ENCODE results near the gene GHRHR.

GHRHR gene

DNA sequence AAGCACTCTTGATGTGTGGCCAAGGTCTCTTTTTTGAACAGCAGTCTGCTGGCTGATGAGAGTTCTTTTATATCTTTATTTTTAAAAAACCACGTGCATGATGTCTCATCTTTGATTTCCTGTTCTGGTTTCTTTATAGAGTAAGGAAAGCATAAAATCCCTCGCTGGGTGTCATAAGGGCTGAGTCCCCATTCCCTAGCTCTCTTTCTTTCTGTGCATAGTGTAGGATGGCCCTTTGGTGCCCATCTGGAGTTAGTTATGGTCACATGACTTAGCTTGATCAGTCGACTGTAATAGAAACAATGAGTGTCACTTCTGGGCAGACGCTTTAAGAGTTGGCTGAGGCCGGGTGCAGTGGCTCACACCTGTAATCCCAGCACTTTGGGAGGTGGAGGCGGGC, 38.5 kb downstream of the GHRHR start:
- no peak for DNase-seq

DNA sequence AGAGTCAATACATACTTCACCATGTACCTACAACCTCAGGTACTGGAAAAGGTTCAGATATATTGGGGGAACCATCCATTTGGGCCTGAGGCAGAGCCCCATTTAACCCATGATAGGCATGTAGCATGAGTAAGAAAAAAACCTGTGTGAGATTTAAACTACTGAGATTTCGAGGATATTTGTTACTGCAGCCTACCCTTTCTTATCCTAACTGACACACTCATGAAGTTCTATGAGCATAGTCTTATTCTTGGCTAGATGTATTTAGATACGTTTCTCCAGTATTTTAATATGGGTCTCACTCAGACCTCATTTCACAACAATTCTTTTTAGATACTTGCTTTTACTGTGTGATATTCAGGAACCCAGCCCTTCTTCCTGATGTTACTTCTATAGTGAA, 39.3 kb downstream of the GHRHR start:
- no peak for DNase-seq

DNA sequence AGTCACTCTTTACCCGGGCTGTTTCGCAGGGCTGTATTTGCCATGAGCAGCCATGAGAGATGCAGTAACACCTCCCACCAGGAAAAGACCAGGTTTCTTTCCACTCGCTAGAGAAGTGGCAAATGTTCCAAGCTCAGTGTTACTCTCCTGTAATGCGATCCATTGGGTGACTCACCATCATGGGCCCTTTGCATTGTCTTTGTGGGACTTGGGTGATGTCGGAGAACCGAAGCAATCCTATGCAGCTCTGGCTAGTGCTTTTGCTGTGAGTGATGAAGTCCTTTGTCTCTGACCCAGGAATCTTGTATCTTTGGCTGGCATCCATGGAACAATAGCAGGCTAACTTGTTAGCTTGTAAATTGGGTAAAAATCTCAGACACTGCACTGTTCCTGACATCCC, 40.0 kb downstream of the GHRHR start:
- no peak for DNase-seq

DNA sequence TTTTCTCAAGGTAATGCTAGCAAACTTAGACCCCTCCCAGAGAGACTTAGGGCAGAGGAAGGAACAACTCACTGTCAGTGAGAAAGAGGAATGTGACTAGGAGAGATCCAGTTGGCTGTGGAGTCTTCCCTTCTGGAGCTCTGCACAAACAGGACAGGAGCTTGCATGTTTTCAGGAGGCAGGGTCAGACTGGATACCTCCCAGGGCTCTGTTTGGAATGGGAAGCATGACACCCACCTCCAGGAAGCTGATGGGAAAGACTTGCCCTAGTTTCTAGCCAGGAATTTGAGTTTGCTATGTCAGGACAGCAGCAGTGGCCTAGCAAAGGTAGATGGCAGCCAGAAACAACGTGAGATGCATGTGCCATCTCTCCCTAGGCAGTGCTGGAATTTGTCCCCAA, 40.6 kb downstream of the GHRHR start:
- no peak for DNase-seq

DNA sequence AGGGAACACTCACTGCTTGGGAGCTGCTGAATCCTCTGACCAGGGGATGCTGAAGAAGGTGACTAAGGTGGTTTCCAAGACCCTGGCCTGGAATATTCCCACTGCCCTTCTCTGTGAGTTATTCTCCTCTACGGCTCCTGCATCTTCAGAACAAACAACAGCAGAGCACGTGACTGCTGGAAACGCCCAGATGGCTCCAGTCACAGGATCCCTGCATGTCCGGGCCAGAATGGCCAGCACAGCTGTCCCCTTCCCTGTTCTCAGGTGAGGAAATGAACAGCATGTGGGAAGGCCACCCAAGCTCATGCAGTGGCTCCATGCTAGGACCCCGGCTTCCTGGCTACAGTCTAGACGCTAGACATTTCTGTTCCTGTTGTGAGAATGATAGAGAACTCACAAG, 43.1 kb downstream of the GHRHR start:
- DNase-seq: no peak

DNA sequence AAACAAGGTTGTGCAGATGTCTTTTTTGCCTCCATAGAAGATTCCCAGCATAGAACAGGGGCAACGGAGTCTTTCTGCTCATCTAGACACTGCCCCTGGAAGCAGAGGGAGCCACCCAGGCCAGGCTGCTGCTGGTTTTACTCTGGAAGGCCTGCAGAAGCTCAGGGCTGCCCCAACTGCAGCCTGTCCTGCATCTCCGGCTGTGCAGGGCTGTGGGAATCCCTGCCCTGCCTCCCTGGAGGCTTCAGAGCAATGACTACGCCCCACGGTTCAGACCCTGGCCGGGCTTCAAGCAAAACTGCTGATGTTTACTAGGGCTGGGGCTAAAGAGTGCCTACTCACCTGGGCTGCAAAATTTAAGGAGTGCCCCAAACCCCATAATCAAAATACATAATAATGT, 43.9 kb downstream of the GHRHR start:
- no peak for DNase-seq

DNA sequence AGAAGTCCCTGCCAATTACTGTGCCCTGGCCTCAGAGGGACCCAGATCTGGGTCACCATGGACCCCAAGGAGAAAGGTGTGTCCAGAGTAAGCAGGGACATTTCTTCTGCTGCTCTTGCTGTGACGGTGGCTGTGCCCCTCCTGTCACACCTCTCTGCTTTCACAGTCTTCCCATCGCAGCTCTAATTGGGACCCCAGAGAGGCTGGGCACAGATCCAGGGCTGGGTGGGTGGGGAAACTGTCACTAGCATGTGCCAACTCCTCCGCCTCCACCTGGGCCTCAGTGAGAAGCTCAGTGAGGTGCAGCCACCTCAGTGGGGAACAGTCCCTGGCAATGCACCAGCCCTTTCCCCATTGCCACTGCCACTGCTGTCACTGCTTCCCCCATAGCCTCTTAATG, 51.1 kb downstream of the GHRHR start:
- no peak for DNase-seq

DNA sequence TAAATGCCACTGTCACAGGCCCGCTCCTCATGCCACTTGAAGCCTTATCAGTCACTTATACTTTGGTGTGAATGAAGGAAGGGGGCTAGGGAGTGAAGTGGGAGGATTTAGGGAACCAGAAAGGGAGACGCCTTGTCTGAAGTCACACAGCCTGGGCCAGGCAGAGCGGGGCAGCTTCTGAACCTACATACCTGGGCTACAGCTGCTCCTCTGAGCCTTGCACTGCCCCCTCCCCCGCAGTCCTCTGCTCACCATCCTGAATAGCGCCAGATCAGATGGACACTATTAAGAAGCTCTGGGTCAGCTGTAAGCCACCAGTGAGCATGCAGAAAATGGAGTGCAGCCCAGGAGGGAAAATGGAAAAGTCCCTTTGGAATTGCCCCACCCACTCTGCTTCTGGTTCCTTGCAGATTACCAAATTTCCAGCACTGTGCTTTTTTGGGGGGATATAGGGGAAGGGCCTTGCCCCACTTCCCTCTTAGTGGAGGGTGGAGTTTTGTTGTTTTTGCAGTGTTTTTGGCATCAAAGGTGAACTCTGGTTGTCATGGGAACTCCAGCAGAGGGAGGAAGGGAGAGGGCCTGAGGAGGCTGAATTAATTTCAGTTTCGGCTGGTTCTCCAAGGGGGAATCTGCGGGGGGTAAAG, 53.4 kb downstream of the GHRHR start:
- peak in 1 of 58 donors; percentile 12 for DNase-seq

DNA sequence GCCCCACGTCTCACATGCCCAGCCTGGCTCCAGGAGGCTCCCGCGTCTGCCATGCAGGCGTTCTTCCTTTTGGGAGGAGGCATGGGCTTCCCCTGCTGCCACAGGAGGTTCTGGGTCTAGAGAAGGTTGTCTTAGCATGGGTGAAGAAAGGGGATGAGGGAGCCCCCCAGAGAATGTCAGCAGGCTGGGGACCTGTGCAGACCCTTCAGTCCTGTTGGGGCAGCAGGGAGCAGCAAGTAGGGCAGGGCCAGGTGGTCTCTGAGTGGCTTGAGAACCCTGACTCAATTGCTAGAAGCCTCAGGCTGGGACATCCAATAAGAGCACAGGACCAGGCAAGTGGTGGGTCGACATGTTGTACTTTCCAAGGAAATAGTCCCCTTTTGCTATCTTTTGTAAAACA, 54.0 kb downstream of the GHRHR start:
- no peak for DNase-seq

DNA sequence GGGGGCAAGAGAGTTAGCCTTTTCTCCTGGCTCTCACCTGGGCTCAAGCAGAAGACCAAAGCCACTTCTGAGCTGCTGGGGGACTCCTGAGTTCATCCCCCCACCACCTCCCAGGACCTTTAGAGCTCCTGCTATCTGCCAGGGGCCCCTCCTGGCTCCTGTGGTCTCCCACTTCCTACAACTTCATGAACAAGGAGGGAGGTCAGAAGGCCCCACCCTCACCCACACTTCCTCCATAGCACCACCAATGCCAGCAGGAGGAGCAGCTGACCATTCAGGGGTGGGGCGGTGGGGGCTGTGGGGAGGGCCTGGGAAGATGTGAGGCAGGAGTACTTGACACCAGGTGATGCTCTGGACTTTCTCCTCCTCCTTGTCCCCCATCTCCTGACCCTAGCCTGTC, 55.8 kb downstream of the GHRHR start:
- DNase-seq: no peak

DNA sequence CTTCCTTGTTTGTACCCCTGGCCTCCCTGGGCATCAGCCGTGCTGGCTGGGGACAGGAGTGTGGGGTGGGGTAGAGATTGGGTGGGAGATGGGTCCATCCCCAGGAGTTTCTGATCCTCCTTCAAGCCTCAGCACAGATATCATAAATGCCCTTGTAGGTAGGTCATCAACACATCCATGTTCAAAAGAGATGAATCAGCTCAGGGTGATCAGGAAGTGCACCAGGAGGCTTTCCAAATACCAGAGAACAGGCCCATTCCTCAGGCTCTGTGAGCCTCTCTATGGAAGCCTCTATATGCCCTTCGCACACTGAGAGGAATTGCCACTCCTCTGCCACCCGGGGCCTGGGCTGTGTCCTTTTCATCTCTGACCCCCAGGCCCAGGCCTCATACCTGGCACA, 56.4 kb downstream of the GHRHR start:
- no peak for DNase-seq

DNA sequence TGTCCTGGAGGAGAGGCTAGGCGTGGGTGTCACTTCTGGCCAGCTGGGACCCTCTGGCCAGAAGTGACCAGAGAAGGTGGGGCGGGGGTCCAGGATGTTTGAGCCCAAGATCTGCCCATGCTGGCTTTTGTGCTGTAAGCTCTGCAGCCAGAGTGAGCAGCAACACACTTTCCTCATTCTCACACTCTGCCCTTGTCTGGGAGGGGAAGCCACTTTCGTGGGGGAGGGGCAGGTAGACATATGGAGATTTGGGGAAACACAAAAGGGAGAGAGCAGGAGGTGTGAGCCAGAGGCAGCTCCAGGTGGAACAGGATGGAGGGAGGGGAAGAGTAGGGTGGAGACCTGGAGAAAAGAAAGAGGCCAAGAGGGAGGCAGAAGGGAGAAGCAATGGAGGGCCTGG, 56.9 kb downstream of the GHRHR start:
- no peak for DNase-seq

DNA sequence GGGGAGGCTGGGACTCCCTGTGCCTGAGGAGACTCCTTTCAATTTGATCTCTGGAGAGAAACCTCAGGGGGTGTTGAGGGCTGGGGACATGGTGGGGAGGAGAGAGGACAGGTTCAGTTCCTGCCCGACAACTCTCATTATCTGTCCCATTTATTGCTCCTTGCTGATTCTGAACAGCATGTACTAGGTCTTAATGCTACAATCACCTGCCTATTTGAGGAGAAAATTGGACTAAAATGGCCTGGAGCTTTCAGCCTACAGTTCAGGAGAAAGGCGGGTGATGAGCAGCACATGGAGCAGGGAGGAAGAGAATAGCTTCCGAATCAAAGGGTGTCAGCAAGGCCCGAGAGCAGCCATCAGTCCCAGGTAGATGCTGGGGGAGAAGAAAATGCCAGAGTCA, 58.4 kb downstream of the GHRHR start:
- DNase-seq: no peak

DNA sequence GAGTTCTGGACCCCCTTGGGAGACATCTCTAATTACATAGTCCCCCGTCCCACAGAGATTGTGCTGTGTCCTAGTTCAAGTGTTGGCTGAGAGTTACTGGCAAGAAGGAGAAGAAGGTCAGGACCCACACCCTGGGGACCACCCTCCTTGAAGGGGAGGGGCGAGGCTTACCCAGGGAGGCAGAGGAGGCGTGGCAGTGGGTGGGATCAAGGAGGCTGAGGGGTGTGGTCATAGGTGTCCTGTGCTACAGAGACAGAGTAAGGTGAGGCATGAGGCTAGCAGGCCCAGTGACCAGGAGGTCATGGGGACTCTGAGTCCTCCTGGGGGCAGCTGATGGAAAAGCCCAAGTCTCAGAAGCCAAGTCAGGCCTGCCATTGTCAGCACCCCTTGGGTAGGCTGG, 59.0 kb downstream of the GHRHR start:
- no peak for DNase-seq

DNA sequence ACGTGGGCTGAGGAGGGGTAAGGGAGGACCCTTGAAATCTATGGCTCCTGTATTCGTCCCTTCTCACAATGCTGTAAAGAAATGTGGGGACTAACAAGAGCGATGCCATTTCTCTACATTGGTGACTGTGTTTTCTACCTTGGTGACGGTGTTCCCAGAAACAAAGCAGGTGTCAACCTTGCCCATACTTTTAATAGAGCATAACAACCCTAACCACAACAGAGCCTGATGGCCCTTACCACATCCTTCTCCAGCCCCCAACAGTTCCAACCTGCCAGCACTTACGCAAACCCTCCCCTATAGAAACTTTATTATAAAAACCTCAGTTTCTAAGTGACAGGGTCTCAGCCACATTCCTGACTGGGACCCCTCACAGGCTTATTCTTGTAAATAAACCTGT, 60.1 kb downstream of the GHRHR start:
- DNase-seq: no peak

DNA sequence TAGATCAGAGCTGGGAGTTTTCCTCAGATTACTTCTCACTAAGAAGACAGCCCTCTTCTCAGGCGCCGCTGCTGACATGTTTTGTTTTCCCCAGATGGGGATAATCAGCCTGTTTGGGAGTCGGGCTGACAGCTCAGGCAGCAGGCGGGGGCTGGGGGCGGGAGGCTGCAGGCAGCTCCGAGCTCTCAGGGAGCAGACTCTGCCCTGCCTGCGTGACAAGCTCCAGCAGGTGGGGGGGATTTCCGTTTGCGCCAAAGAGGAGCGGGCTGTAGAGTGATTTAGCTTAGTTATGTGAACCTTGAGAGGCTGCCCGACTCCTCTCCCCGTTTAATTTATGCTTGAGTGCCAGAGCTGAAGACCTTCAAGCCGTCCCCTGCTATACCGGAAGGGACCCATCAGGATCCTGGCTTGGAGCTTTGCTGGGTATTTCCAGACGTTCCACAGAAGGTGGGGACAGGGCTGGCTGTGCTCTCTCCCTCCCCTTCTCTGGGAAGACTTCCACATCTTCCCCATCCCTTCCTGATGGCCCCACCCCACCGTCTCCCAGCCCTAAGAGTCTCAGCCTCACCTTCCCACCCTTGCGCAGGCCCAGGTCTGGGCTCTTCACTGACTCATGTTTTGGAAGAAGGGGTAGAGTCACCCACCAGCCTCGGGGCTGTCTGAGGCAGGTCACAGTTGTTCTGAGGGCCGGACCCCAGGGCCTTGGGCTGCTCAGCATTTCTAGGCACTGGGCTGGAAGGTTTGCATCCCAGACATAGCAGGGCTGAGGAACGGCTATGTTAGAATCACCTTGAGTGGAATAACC, 63.6 kb downstream of the GHRHR start:
- DNase-seq: peak in 51 of 58 donors; percentile 9 to 86 (median 54)

DNA sequence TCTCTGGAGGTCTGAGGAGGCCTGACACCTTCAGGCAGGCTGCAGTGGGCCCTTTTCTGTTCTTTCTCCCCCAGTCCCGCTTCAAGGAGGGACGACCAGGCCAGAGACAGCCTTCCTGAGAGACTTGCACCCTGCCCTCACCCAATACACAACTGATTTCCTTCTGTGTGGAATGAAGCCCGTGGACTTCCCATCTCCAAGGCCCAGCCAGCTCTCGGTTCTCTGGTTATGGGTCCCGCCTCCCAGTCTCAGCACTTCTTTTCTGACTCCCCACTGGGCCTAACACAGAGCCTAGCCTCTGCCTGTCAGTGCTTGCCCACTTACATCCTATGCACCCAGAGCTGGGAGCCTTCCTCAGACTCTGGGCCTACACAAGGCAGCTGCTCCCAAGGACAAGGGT, 64.3 kb downstream of the GHRHR start:
- DNase-seq: peak in 3 of 58 donors; percentile 22 to 59 (median 53)

DNA sequence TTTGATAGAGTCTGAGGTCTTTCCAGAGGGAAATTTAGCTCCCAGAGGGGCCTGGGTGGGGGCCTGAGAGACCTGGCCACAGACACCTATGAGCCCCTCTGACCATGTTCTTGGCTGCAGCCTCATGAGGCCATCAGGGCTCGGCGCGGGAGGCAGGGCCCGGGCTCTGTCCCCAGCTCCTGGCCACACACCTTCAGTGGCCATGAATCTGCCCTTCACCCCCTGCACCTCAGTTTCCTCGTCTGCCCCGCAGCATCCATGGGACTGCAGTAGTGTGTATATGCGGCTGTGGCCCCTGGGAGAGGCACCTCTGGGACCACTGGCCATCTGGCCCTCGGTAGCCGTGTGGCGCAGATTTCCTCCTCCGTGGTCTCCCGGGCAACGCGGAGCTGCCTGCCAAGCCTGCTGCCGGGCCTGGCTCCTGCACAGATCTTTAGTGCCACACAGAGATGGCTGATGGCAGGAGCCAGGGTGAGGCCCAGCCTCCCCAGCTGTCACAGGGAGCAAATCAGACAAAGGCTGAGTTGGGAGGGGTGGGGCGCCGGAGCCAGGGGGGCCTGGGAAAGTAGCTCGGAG, 64.8 kb downstream of the GHRHR start:
- peak in 54 of 58 donors; percentile 19 to 90 (median 63) for DNase-seq

All from anterior cingulate cortex (tissue), 58 donors.